ENCODE results near the gene BBX. TPM values are rescaled to one million over a fixed set of nuclear protein-coding genes. Genes with fewer than 3 reads are reported as not detected.

The BBX gene
- total and polyA plus RNA-seq, 2 of the 4 experiments (the other 2 are of a cell fraction): 13.6 to 107 TPM

DNA sequence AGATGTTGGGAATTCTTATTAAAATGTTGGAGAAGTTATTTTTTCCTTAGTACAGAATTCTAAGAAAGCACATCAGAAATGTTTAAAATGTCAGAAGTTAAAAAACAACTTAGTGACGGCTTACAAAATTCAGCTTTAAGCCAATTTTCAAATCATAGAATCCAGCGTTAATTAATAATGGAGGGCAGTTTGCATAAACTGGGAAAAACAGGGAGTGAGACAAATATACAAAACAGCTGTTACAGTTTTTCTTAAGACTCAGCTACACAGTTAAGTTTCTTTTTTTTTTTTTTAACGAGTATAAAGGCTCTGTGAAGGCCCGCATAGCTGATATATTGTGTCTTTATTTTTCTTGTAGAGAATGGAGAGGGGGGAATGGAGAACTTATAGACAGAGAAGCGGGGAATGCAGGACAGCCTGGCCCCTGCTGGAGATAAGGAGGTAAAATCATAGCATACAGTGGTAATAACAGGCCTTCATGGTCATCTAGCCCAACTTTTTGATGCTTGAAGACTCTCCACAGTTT is 164.4 kb downstream of the BBX start:
- no peak overlapping the region for H3K4me2 ChIP-seq (ENCODE audit: low read depth, low read length)
- dilution Hi-C loops (cut with HindIII; ENCODE audit: low sequenced_read_pairs, unreplicated experiment) (no loop called here), in situ Hi-C loops (cut with MboI; ENCODE audit: low sequenced_read_pairs) (no loop called here), intact Hi-C loops (cut with micrococcal nuclease) (no loop called here)
- no peak overlapping the region for H4K8ac ChIP-seq (ENCODE audit: low read depth in 2 of 2, low read length in 2 of 2)
- ATAC-seq (ENCODE audit: low read depth) (no peak), DNase-seq (no peak)
- H2AK9ac ChIP-seq (replicated peaks; ENCODE audit: low read depth, low read length, poor library complexity): no peak overlapping the region
- no peak overlapping the region for H3K4ac ChIP-seq (ENCODE audit: low read depth, low read length)
- no peak overlapping the region for H2AK5ac ChIP-seq (ENCODE audit: low read depth, low read length)
- H3K14ac ChIP-seq (replicated peaks; ENCODE audit: low read depth, low read length): no peak overlapping the region
- no peak overlapping the region for H2BK15ac ChIP-seq (ENCODE audit: low read depth, low read length)
- no peak overlapping the region for H4K5ac ChIP-seq (ENCODE audit: low read depth, low read length)
- no peak overlapping the region for H3K23ac ChIP-seq (ENCODE audit: low read depth, low read length)
- H3K18ac ChIP-seq (ENCODE audit: low read depth, low read length): no peak overlapping the region
- no peak overlapping the region for H3K56ac ChIP-seq (ENCODE audit: extremely low read depth, insufficient read depth, low read length)
- no peak overlapping the region for H2AFZ ChIP-seq (replicated peaks; ENCODE audit: low read length, poor library complexity)
- H2BK120ac ChIP-seq (ENCODE audit: low read depth, low read length): no peak overlapping the region
- H2BK20ac ChIP-seq (ENCODE audit: low read depth, low read length): no peak overlapping the region
- no peak overlapping the region for H4K91ac ChIP-seq (ENCODE audit: insufficient read depth, low read depth, low read length)
- no peaks in the 10 kb centered on the region; the same call in 1 of the 2 replicates for H4K20me1 ChIP-seq (ENCODE audit: insufficient read depth, low read length)
- peaks cover 2% of the 10 kb centered on the region; the same call in 1 of the 2 replicates for H3K4me1 ChIP-seq (ENCODE audit: control insufficient read depth, insufficient read depth, low read length)
- H3K27ac ChIP-seq (ENCODE audit: insufficient read depth, low read length): no peak overlapping the region
- H3K27me3 ChIP-seq (ENCODE audit: control insufficient read depth, insufficient read depth, low read length): no peaks in the 10 kb centered on the region
- ChIA-PET CTCF (interaction anchor here (0.6 to 1.8 kb wide), 4 partner anchors 11 to 718 kb away, joined by 3 to 7 read pairs (median 4); no protein-coding TSS in a partner anchor), POLR2A (ENCODE audit: unreplicated experiment) (no interaction called here)
- H2BK5ac ChIP-seq (ENCODE audit: low read depth, low read length, poor library complexity, severe bottlenecking): no peak overlapping the region
- no peaks in the 10 kb centered on the region for H3K9me1 ChIP-seq (ENCODE audit: insufficient read depth, low read length)
- H3K9ac ChIP-seq (ENCODE audit: low read depth, low read length): no peak overlapping the region
- BruUV-seq (replicated peaks): no TSS peak
- no peaks in the 10 kb centered on the region for H3K9me3 ChIP-seq (ENCODE audit: control insufficient read depth, insufficient read depth, low read length)
- H3K36me3 ChIP-seq (ENCODE audit: control insufficient read depth, insufficient read depth, low read length): no peaks in the 10 kb centered on the region
- peaks cover 4 to 7% of the 10 kb centered on the region in 2 experiments; a peak in 2 of 4 replicates for H3K79me1 ChIP-seq (ENCODE audit: low read depth in 1 of 2, low read length in 2 of 2)
- WGBS, 2 experiments (ENCODE audit: extremely low coverage in 2 of 2, insufficient read length in 1 of 2): no CpG with 5 or more reads among the region's 5 CpGs
- H3K4me3 ChIP-seq (ENCODE audit: insufficient read depth, low read depth, low read length): no peak overlapping the region
- TF ChIP-seq, protein P1, sequence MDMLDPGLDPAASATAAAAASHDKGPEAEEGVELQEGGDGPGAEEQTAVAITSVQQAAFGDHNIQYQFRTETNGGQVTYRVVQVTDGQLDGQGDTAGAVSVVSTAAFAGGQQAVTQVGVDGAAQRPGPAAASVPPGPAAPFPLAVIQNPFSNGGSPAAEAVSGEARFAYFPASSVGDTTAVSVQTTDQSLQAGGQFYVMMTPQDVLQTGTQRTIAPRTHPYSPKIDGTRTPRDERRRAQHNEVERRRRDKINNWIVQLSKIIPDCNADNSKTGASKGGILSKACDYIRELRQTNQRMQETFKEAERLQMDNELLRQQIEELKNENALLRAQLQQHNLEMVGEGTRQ (IDR thresholded peaks at IDR 0.05; ENCODE audit: low read depth, low read length): no peak
- TF ChIP-seq MAFK (IDR thresholded peaks at IDR 0.05; ENCODE audit: low read depth, low read length) (no peak), POLR2A (IDR thresholded peaks at IDR 0.05; ENCODE audit: low read depth, low read length) (no peak), RCOR1 (IDR thresholded peaks at IDR 0.05; ENCODE audit: insufficient replicate concordance, low read length) (no peak), CEBPB (IDR thresholded peaks at IDR 0.05; ENCODE audit: low read depth, low read length) (no peak), NFE2L2 (IDR thresholded peaks at IDR 0.05; ENCODE audit: low read depth, low read length) (no peak), CHD1 (IDR thresholded peaks at IDR 0.05; ENCODE audit: low read depth, low read length) (no peak), RFX5 (IDR thresholded peaks at IDR 0.05; ENCODE audit: low read depth, low read length) (no peak), SMC3 (IDR thresholded peaks at IDR 0.05; ENCODE audit: low read depth, low read length) (no peak), MAZ (IDR thresholded peaks at IDR 0.05; ENCODE audit: borderline replicate concordance, low read depth, low read length) (no peak)
- TF ChIP-seq, protein P2, sequence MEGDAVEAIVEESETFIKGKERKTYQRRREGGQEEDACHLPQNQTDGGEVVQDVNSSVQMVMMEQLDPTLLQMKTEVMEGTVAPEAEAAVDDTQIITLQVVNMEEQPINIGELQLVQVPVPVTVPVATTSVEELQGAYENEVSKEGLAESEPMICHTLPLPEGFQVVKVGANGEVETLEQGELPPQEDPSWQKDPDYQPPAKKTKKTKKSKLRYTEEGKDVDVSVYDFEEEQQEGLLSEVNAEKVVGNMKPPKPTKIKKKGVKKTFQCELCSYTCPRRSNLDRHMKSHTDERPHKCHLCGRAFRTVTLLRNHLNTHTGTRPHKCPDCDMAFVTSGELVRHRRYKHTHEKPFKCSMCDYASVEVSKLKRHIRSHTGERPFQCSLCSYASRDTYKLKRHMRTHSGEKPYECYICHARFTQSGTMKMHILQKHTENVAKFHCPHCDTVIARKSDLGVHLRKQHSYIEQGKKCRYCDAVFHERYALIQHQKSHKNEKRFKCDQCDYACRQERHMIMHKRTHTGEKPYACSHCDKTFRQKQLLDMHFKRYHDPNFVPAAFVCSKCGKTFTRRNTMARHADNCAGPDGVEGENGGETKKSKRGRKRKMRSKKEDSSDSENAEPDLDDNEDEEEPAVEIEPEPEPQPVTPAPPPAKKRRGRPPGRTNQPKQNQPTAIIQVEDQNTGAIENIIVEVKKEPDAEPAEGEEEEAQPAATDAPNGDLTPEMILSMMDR (conservative IDR thresholded peaks at IDR 0.05; ENCODE audit: low read depth, low read length): no peak
- TF ChIP-seq, protein P3, sequence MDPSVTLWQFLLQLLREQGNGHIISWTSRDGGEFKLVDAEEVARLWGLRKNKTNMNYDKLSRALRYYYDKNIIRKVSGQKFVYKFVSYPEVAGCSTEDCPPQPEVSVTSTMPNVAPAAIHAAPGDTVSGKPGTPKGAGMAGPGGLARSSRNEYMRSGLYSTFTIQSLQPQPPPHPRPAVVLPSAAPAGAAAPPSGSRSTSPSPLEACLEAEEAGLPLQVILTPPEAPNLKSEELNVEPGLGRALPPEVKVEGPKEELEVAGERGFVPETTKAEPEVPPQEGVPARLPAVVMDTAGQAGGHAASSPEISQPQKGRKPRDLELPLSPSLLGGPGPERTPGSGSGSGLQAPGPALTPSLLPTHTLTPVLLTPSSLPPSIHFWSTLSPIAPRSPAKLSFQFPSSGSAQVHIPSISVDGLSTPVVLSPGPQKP (IDR thresholded peaks at IDR 0.05; ENCODE audit: borderline replicate concordance, low read depth, low read length): no peak

Data from IMR-90 (cell line).